ENCODE measurements around the gene PER2. TPM values are rescaled to one million over a fixed set of nuclear protein-coding genes. Genes with fewer than 3 reads are reported as not detected.

PER2 gene
- total and polyA plus RNA-seq, 12 donors: 1.4 to 19.0 (median 7.1) TPM

GRCh38 chr2:238254095-238254723 lies 34.2 kb downstream of the PER2 start:
- TF ChIP-seq CTCF (IDR thresholded peaks at IDR 0.05): no peak
- intact Hi-C loops (cut with DNase I): loop anchor here in 2 of 10 donors (10.0 kb wide), 3 partner anchors 69 to 389 kb away; partner anchors contain the start of gene SCLY (in 1 of the 2)
- ATAC-seq: no peak
- Histone ChIP-seq H3K9me3 (no peaks in the 10 kb centered on the region), H3K4me3 (no peak overlapping the region), H3K27ac (no peak overlapping the region), H3K36me3 (peaks cover 0 to 100% (median 82%) of the 10 kb centered on the region in 9 donors), H3K4me1 (no peaks in the 10 kb centered on the region), H3K27me3 (no peaks in the 10 kb centered on the region)
- DNase-seq: peak in 1 of 2 donors; percentile 2
- 75 to 76% methylated on average over 4 of the region's 4 CpGs for WGBS, 2 donors

GRCh38 chr2:238252766-238253630 lies 35.4 kb downstream of the PER2 start:
- no peak for TF ChIP-seq CTCF (IDR thresholded peaks at IDR 0.05)
- Histone ChIP-seq H3K4me1 (no peaks in the 10 kb centered on the region), H3K27me3 (no peaks in the 10 kb centered on the region), H3K36me3 (peaks cover 0 to 100% (median 74%) of the 10 kb centered on the region in 9 donors), H3K27ac (no peak overlapping the region), H3K9me3 (no peaks in the 10 kb centered on the region), H3K4me3 (no peak overlapping the region)
- ATAC-seq (no peak), DNase-seq (peak in 1 of 2 donors; percentile 6)
- intact Hi-C loops (cut with DNase I): loop anchor here in 2 of 10 donors (10.0 kb wide), 3 partner anchors 68 to 388 kb away; partner anchors contain the start of gene SCLY (in 1 of the 2)
- WGBS, 2 donors: 94 to 96% methylated on average over 35 of the region's 35 CpGs

- H3K27me3 ChIP-seq: no peaks in the 10 kb centered on the region
- no peak for TF ChIP-seq CTCF (IDR thresholded peaks at IDR 0.05)
- intact Hi-C loops (cut with DNase I): loop anchor here in 2 of 10 donors (10.0 kb wide), 3 partner anchors 67 to 387 kb away; partner anchors contain the start of gene SCLY (in 1 of the 2)
- DNase-seq (peak in 1 of 2 donors; percentile 7), ATAC-seq (no peak)
- H3K9me3 ChIP-seq: no peaks in the 10 kb centered on the region
- H3K4me1 ChIP-seq: no peaks in the 10 kb centered on the region
- 91% methylated on average over 11 of the region's 11 CpGs for WGBS, 2 donors
- H3K4me3 ChIP-seq: no peak overlapping the region
- no peak overlapping the region for H3K27ac ChIP-seq
- H3K36me3 ChIP-seq: peaks cover 0 to 100% (median 64%) of the 10 kb centered on the region in 9 donors
Observed at GRCh38 chr2:238251986-238252385, 36.4 kb downstream of the PER2 start.

- H3K4me1 ChIP-seq: no peaks in the 10 kb centered on the region
- WGBS, 2 donors: 96 to 98% methylated on average over 12 of the region's 12 CpGs
- no peak overlapping the region for H3K4me3 ChIP-seq
- H3K36me3 ChIP-seq: peaks cover 0 to 100% (median 63%) of the 10 kb centered on the region in 9 donors
- H3K27me3 ChIP-seq: no peaks in the 10 kb centered on the region
- H3K27ac ChIP-seq: no peak overlapping the region
- H3K9me3 ChIP-seq: no peaks in the 10 kb centered on the region
- peak in 1 of 2 donors; percentile 6 for DNase-seq
- intact Hi-C loops (cut with DNase I): loop anchor here in 2 of 10 donors (10.0 kb wide), 3 partner anchors 67 to 387 kb away; partner anchors contain the start of gene SCLY (in 1 of the 2)
- ATAC-seq: no peak
- TF ChIP-seq CTCF (IDR thresholded peaks at IDR 0.05): no peak
Observed at GRCh38 chr2:238251331-238251730, 37.1 kb downstream of the PER2 start.
